ENCODE data around the gene OR8G5.

Gene OR8G5

GRCh38 chr11:124256076-124256475 is at the start of gene OR8G5:
TSS of gene OR8G5 (plus strand) at chr11:124256376. CDS start at chr11:124264932, 8,556 bp downstream.
- H3K36me3 ChIP-seq, result no peaks in the 10 kb centered on the region
- H3K27me3 ChIP-seq, result no peaks in the 10 kb centered on the region
- no peak for TF ChIP-seq CTCF (IDR thresholded peaks at IDR 0.05)
- no peaks in the 10 kb centered on the region for H3K9me3 ChIP-seq
- H3K27ac ChIP-seq, result no peak within 1 kb of the TSS
- H3K4me3 ChIP-seq (ENCODE audit: low read depth in 1 of 2, low read length in 1 of 2), result no peak within 1 kb of the TSS
- H3K4me1 ChIP-seq (ENCODE audit: control insufficient read depth in 1 of 2, insufficient read depth in 1 of 2, low read depth in 1 of 2, low read length in 1 of 2), result no peaks in the 10 kb centered on the region

- Histone ChIP-seq H3K27ac (no peak overlapping the region), H3K36me3 (no peaks in the 10 kb centered on the region)
- no peak for TF ChIP-seq CTCF (IDR thresholded peaks at IDR 0.05)
Measured at GRCh38 chr11:124207102-124207792, 48.9 kb upstream of the OR8G5 start.

GRCh38 chr11:124209824-124210357 is 46.3 kb upstream of the OR8G5 start:
- Histone ChIP-seq H3K27ac (no peak overlapping the region), H3K36me3 (no peaks in the 10 kb centered on the region), H3K4me1 (ENCODE audit: control insufficient read depth in 1 of 2, insufficient read depth in 1 of 2, low read depth in 1 of 2, low read length in 1 of 2) (no peaks in the 10 kb centered on the region), H3K27me3 (no peaks in the 10 kb centered on the region), H3K9me3 (no peaks in the 10 kb centered on the region), H3K4me3 (ENCODE audit: low read depth in 1 of 2, low read length in 1 of 2) (no peak overlapping the region)
- TF ChIP-seq CTCF (IDR thresholded peaks at IDR 0.05), result no peak

More at GRCh38 chr11:124207102-124207792, 48.9 kb upstream of the OR8G5 start:
- Histone ChIP-seq H3K4me1 (ENCODE audit: control insufficient read depth in 1 of 2, insufficient read depth in 1 of 2, low read depth in 1 of 2, low read length in 1 of 2) (no peaks in the 10 kb centered on the region), H3K4me3 (ENCODE audit: low read depth in 1 of 2, low read length in 1 of 2) (no peak overlapping the region), H3K9me3 (no peaks in the 10 kb centered on the region), H3K27me3 (no peaks in the 10 kb centered on the region)

GRCh38 chr11:124210421-124210820 is 45.8 kb upstream of the OR8G5 start:
- Histone ChIP-seq H3K36me3 (no peaks in the 10 kb centered on the region), H3K4me1 (ENCODE audit: control insufficient read depth in 1 of 2, insufficient read depth in 1 of 2, low read depth in 1 of 2, low read length in 1 of 2) (no peaks in the 10 kb centered on the region), H3K27me3 (no peaks in the 10 kb centered on the region), H3K4me3 (ENCODE audit: low read depth in 1 of 2, low read length in 1 of 2) (no peak overlapping the region), H3K27ac (no peak overlapping the region), H3K9me3 (no peaks in the 10 kb centered on the region)
- TF ChIP-seq CTCF (IDR thresholded peaks at IDR 0.05), result no peak

GRCh38 chr11:124211321-124211720 is 44.9 kb upstream of the OR8G5 start:
- no peaks in the 10 kb centered on the region for H3K4me1 ChIP-seq (ENCODE audit: control insufficient read depth in 1 of 2, insufficient read depth in 1 of 2, low read depth in 1 of 2, low read length in 1 of 2)
- no peaks in the 10 kb centered on the region for H3K36me3 ChIP-seq
- no peak overlapping the region for H3K27ac ChIP-seq
- TF ChIP-seq CTCF (IDR thresholded peaks at IDR 0.05), result no peak
- H3K27me3 ChIP-seq, result no peaks in the 10 kb centered on the region
- no peaks in the 10 kb centered on the region for H3K9me3 ChIP-seq
- no peak overlapping the region for H3K4me3 ChIP-seq (ENCODE audit: low read depth in 1 of 2, low read length in 1 of 2)

Measured in neutrophil (primary cell).